DLD1 (cell line): ENCODE results near the gene FCHO2.
"Not testable (repeated sequence)": the region's sequence is repeated elsewhere in the genome, so short reads cannot be mapped to it uniquely, and the experiment has no call there.

Experiments
- in situ Hi-C: cut with HindIII; loops from 2 replicates; pipeline ENCODE4 v1.10.0; 2017; ENCODE audit warnings: low sequenced_read_pairs

Gene FCHO2

GRCh38 chr5:72955768-72956323, at the start of gene FCHO2:
FCHO2 (plus strand) TSS chr5:72956041; CDS start chr5:72956097, 56 bp downstream.
- in situ Hi-C loops: no loop called here

GRCh38 chr5:72906806-72907205, 49.0 kb upstream of the FCHO2 start:
- in situ Hi-C loops: no loop called here

- in situ Hi-C loops: no loop called here
Observed at GRCh38 chr5:72908664-72909063, 47.2 kb upstream of the FCHO2 start.

- in situ Hi-C loops: no loop called here
Observed at GRCh38 chr5:72917371-72917776, 38.5 kb upstream of the FCHO2 start.

GRCh38 chr5:72920690-72921502, 34.9 kb upstream of the FCHO2 start:
- in situ Hi-C loops: no loop called here

GRCh38 chr5:72921886-72922285, 34.0 kb upstream of the FCHO2 start:
- in situ Hi-C loops: no loop called here

GRCh38 chr5:72922422-72922821, 33.4 kb upstream of the FCHO2 start:
- in situ Hi-C loops: no loop called here

- in situ Hi-C loops: no loop called here
Observed at GRCh38 chr5:72925336-72926010, 30.4 kb upstream of the FCHO2 start.

GRCh38 chr5:72932686-72933085, 23.2 kb upstream of the FCHO2 start:
- in situ Hi-C loops: not testable (repeated sequence)

- in situ Hi-C loops: not testable (repeated sequence)
Observed at GRCh38 chr5:72934953-72935725, 20.7 kb upstream of the FCHO2 start.

GRCh38 chr5:72936893-72937292, 18.9 kb upstream of the FCHO2 start:
- in situ Hi-C loops: no loop called here

GRCh38 chr5:72937517-72938061, 18.3 kb upstream of the FCHO2 start:
- in situ Hi-C loops: no loop called here

GRCh38 chr5:72938206-72938605, 17.6 kb upstream of the FCHO2 start:
- in situ Hi-C loops: no loop called here

- in situ Hi-C loops: no loop called here
Observed at GRCh38 chr5:72940082-72940481, 15.8 kb upstream of the FCHO2 start.

- in situ Hi-C loops: no loop called here
Observed at GRCh38 chr5:72943307-72943706, 12.5 kb upstream of the FCHO2 start.

- in situ Hi-C loops: no loop called here
Observed at GRCh38 chr5:72947498-72947897, 8.3 kb upstream of the FCHO2 start.

- in situ Hi-C loops: no loop called here
Observed at GRCh38 chr5:72949481-72949880, 6.4 kb upstream of the FCHO2 start.

GRCh38 chr5:72951671-72952468, 4.0 kb upstream of the FCHO2 start:
- in situ Hi-C loops: no loop called here

- in situ Hi-C loops: no loop called here
Observed at GRCh38 chr5:72954389-72954788, 1.5 kb upstream of the FCHO2 start.

GRCh38 chr5:72955143-72955767, 586 bp upstream of the FCHO2 start:
- in situ Hi-C loops: no loop called here
